Urinary bladder (tissue), 4 donors: ENCODE measurements around the gene CTDSP1. TPM values are rescaled to one million over a fixed set of nuclear protein-coding genes. Genes with fewer than 3 reads are reported as not detected.
A peak's percentile ranks its signal among the peaks of the same experiment; 100 is the strongest.

Source experiments
- DNase-seq: peaks from one replicate; pipeline ENCODE4 v3.0.0-alpha.2; 2015; ENCODE audit errors: extremely low spot score
- H3K27ac ChIP-seq: one replicate; pipeline ENCODE4 v1.5.1; 2013; ENCODE audit warnings: low read depth, mild to moderate bottlenecking, moderate library complexity
- H3K36me3 ChIP-seq: one replicate; pipeline ENCODE4 v1.6.1; 2013; ENCODE audit warnings: mild to moderate bottlenecking, moderate library complexity; ENCODE audit not compliant: insufficient read depth
- H3K4me1 ChIP-seq: one replicate; pipeline ENCODE4 v1.6.1; 2013; ENCODE audit warnings: mild to moderate bottlenecking, moderate library complexity; ENCODE audit not compliant: insufficient read depth
- H3K4me3 ChIP-seq: one replicate; pipeline ENCODE4 v1.5.1; 2013; ENCODE audit warnings: low read depth, low read length
- WGBS: extraction: QIAGEN DNeasy Blood & Tissue Kit; methylation state at CpG from one replicate; pipeline ENCODE4 v1.1.7; 2013; 5-methylcytosine and 5-hydroxymethylcytosine counted together
- polyA plus RNA-seq: library from polyadenylated mRNA; stranded (reverse); fragments of 200-250 nt; gene quantifications from one replicate; pipeline ENCODE4 v1.2.3, GENCODE V29; 2013
- total RNA-seq: library from RNA; depleted of rRNA; stranded (reverse); fragments of >200 nt; gene quantifications from one replicate; pipeline ENCODE4 v1.2.3, GENCODE V29; 2014
- donor health status: healthy with polysubstance abuse.
- donor health status: healthy.

The CTDSP1 gene
- total and polyA plus RNA-seq, 2 donors = 66.2 to 179 TPM

GRCh38 chr2:218406949-218407618 lies 7.4 kb downstream of the CTDSP1 start:
- no peak for DNase-seq
- no peaks in the 10 kb centered on the region for H3K36me3 ChIP-seq
- H3K27ac ChIP-seq = peak overlapping the region; percentile 77
- no peaks in the 10 kb centered on the region for H3K4me1 ChIP-seq
- WGBS = 4% methylated on average over 13 of the region's 13 CpGs
- H3K4me3 ChIP-seq = peak overlapping the region; percentile 29

DNA sequence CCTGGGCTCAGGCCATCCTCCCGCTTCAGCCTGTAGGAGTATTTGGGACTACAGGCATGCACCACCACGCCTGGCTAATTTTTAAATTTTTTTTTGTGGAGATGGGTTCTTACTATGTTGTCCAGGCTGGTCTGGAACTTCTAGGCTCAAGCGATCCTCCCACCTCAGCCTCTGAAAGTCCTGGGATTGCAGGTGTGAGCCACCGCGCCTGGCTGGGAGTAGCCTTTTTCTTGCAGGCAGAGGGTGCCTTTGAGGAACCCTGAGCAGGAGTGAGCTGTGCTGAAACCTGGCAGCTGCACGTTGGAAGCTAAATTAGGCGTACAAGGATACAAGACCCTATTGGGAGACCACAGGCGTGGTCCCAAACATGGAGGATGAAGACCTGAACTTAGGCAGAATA lies 8.0 kb downstream of the CTDSP1 start:
- Histone ChIP-seq H3K4me1 (no peaks in the 10 kb centered on the region), H3K36me3 (no peaks in the 10 kb centered on the region), H3K27ac (peak overlapping the region; percentile 66), H3K4me3 (no peak overlapping the region)
- 68% methylated on average over 8 of the region's 8 CpGs for WGBS
- DNase-seq = no peak

DNA sequence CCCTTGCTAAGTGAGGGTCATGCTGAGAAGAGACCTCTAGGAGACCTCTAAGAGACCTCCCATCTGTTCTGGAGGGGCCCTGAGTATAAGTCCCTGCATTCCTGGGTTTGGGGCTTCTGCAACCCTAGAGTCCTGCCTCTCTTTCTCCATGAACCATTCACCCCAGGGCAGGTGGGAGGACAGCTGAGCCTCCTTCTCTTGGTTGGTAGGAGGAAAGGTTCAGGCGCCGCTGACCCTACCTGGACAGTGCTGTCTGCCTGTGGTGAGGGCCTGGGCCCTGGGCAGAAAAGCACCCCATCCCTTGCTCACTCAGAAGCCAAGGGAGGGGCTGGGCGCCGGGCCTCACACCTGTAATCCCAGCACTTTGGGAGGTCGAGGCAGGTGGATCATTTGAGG lies 18.7 kb downstream of the CTDSP1 start:
- 93% methylated on average over 5 of the region's 5 CpGs for WGBS
- Histone ChIP-seq H3K27ac (no peak overlapping the region), H3K36me3 (no peaks in the 10 kb centered on the region)

GRCh38 chr2:218418717-218419458 lies 19.2 kb downstream of the CTDSP1 start, which contains the start of gene VIL1:
TSS of gene VIL1 (plus strand) at chr2:218419123. CDS start at chr2:218423779, 4,656 bp downstream.
- Histone ChIP-seq H3K36me3 (no peaks in the 10 kb centered on the region), H3K27ac (no peak within 1 kb of the TSS), H3K4me3 (no peak within 1 kb of the TSS), H3K4me1 (no peaks in the 10 kb centered on the region)
- 92% methylated on average over 9 of the region's 9 CpGs for WGBS
- DNase-seq = no peak

More for the DNA sequence above, 18.7 kb downstream of the CTDSP1 start:
- Histone ChIP-seq H3K4me3 (no peak overlapping the region), H3K4me1 (no peaks in the 10 kb centered on the region)
- DNase-seq = no peak

GRCh38 chr2:218419630-218420216 lies 20.1 kb downstream of the CTDSP1 start:
- Histone ChIP-seq H3K4me3 (no peak overlapping the region), H3K4me1 (no peaks in the 10 kb centered on the region), H3K36me3 (no peaks in the 10 kb centered on the region), H3K27ac (no peak overlapping the region)
- WGBS = 87% methylated on average over 7 of the region's 7 CpGs
- DNase-seq = no peak

- 90% methylated on average over 2 of the region's 2 CpGs for WGBS
- no peak for DNase-seq
- no peaks in the 10 kb centered on the region for H3K36me3 ChIP-seq
- H3K4me1 ChIP-seq = no peaks in the 10 kb centered on the region
- H3K4me3 ChIP-seq = no peak overlapping the region
- no peak overlapping the region for H3K27ac ChIP-seq
Observed at GRCh38 chr2:218421027-218421426, 21.4 kb downstream of the CTDSP1 start.

DNA sequence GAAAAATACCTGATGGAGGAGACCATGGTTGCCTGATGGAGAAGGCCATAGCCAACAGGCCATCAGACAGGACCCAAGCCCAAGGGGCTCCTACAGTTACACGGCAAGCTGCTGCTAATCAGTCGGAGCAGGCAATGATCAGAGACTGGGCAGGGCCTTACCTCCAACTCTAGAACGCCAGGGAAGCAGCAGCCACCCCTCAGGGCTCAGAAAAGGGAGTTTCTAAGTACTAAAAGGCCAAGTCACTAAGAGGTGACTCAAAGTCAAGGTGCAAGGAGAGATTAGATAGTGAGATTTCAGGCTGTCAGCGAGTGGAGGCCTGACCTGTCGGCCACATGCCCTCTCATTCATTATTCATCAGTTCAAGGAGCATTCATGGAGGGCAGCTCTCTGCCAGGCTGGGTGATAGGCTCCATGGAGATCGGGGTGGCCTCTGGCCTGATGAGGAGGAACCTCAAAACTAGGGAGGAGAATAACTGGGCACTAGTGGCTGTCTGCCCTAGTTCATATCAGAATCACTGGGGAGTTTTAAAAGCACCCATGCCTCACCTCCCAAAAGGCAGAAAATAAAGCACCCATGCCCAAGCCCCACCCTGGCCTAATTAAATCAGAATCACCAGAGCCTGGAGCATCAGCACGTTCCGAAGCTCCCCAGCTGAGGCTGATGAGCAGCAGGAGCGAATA lies 22.9 kb downstream of the CTDSP1 start:
- 88% methylated on average over 9 of the region's 9 CpGs for WGBS
- no peak overlapping the region for H3K4me3 ChIP-seq
- H3K36me3 ChIP-seq = no peaks in the 10 kb centered on the region
- no peak for DNase-seq
- no peaks in the 10 kb centered on the region for H3K4me1 ChIP-seq
- H3K27ac ChIP-seq = no peak overlapping the region

DNA sequence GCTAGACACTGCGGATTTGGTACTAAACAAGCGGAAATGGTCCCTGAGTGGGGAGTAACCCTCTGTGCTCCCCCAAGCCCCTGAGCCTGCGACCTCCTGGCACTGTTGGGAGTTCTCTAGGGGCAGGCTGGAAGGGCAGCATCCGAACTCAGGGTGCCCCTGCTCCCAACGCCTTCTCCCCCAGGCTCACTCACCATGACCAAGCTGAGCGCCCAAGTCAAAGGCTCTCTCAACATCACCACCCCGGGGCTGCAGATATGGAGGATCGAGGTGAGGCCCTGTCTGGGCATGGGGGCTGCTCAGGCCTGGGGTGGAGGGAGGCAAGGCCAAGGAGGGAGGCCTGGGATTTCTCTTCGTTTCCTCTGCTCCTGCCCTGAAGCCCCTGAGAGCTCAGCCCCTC lies 23.9 kb downstream of the CTDSP1 start:
- no peaks in the 10 kb centered on the region for H3K36me3 ChIP-seq
- H3K4me3 ChIP-seq = no peak overlapping the region
- H3K27ac ChIP-seq = no peak overlapping the region
- no peaks in the 10 kb centered on the region for H3K4me1 ChIP-seq
- DNase-seq = no peak
- 93% methylated on average over 9 of the region's 9 CpGs for WGBS

GRCh38 chr2:218425531-218425930 lies 25.9 kb downstream of the CTDSP1 start:
- Histone ChIP-seq H3K27ac (no peak overlapping the region), H3K4me3 (no peak overlapping the region), H3K36me3 (no peaks in the 10 kb centered on the region), H3K4me1 (no peaks in the 10 kb centered on the region)
- DNase-seq = no peak
- WGBS = 86% methylated on average over 10 of the region's 10 CpGs

DNA sequence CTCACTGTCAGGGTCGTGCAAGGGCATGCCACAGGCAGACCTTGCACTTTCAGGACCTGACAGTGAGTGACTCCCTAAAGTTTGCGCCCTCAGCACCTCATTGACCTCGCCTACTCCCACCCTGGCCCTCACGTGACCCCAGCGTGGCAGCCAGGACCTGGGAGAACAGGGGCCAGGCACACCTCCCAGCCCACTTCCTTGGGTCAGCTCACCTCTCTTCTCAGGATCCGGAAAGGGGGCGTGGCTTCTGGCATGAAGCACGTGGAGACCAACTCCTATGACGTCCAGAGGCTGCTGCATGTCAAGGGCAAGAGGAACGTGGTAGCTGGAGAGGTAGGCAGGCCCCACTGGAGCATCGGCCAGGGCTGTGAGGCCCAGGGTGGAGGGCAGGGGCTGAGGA lies 28.1 kb downstream of the CTDSP1 start:
- DNase-seq = no peak
- H3K36me3 ChIP-seq = no peaks in the 10 kb centered on the region
- no peak overlapping the region for H3K27ac ChIP-seq
- H3K4me3 ChIP-seq = no peak overlapping the region
- 75% methylated on average over 11 of the region's 11 CpGs for WGBS
- H3K4me1 ChIP-seq = no peaks in the 10 kb centered on the region

DNA sequence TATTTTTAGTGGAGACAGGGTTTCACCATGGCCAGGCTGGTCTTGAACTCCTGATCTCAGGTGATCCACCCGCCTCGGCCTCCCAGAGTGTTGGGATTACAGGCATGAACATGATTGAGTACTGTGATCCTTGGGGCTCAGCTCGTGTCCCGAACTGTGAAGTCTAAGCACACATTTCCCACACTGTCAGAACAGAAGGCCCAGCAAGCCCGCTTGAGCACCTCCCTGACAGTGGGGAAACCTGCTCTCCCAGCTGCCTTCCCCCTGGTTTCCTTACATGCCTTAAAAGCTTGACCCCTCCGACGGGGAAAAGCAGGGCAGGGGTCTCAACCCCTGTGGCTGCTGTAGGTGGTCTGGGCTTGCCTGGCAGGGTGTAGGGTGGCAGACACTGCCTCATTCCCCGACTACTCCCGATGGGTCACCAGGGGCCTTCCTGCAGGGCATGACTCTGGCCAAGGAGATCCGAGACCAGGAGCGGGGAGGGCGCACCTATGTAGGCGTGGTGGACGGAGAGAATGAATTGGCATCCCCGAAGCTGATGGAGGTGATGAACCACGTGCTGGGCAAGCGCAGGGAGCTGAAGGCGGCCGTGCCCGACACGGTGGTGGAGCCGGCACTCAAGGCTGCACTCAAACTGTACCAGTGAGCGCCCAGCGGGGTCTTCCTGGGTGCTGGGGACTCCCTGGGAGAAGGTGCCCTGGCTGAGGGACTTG lies 29.3 kb downstream of the CTDSP1 start:
- H3K4me1 ChIP-seq = no peaks in the 10 kb centered on the region
- DNase-seq = no peak
- H3K27ac ChIP-seq = no peak overlapping the region
- no peak overlapping the region for H3K4me3 ChIP-seq
- H3K36me3 ChIP-seq = no peaks in the 10 kb centered on the region
- WGBS = 96% methylated on average over 24 of the region's 24 CpGs

GRCh38 chr2:218429911-218430692 lies 30.4 kb downstream of the CTDSP1 start:
- Histone ChIP-seq H3K4me1 (no peaks in the 10 kb centered on the region), H3K36me3 (no peaks in the 10 kb centered on the region), H3K27ac (no peak overlapping the region), H3K4me3 (no peak overlapping the region)
- 68% methylated on average over 9 of the region's 9 CpGs for WGBS
- DNase-seq = no peak
